Suprapubic skin (tissue), 4 donors: ENCODE data around the gene FLAD1. TPM values are rescaled to one million over a fixed set of nuclear protein-coding genes. Genes with fewer than 3 reads are reported as not detected.

Experiments used
- DNase-seq, 2 donors: peaks; one replicate each; pipeline ENCODE4 v3.0.0-alpha.2; 2019; ENCODE audit warnings: low spot score in 2 of 2
- H3K27ac ChIP-seq: fragments of 200-600 bp; sonication (generic); one replicate; pipeline ENCODE4 v1.5.1; 2019
- H3K27me3 ChIP-seq: fragments of 200-600 bp; sonication (generic); one replicate; pipeline ENCODE4 v1.5.1; 2019
- H3K36me3 ChIP-seq: fragments of 200-600 bp; sonication (generic); one replicate; pipeline ENCODE4 v1.5.1; 2019
- H3K4me1 ChIP-seq: fragments of 200-600 bp; sonication (generic); one replicate; pipeline ENCODE4 v1.5.1; 2019
- H3K4me3 ChIP-seq: fragments of 200-600 bp; sonication (generic); one replicate; pipeline ENCODE4 v1.5.1; 2019; ENCODE audit warnings: mild to moderate bottlenecking
- H3K9me3 ChIP-seq: fragments of 200-600 bp; sonication (generic); one replicate; pipeline ENCODE4 v1.5.1; 2019
- EP300 ChIP-seq: sonication (generic); formaldehyde crosslinking; IDR thresholded peaks from one replicate; pipeline ENCODE4 v1.6.1; 2017; ENCODE audit warnings: antibody characterized with exemption
- POLR2A ChIP-seq, 2 donors: fragments of 450-650 bp; IDR thresholded peaks; one replicate each; pipeline ENCODE4 v1.6.1; 2017; ENCODE audit warnings: antibody characterized with exemption in 2 of 2, mild to moderate bottlenecking in 2 of 2, moderate library complexity in 2 of 2
- POLR2AphosphoS5 ChIP-seq, 3 donors: sonication (generic); formaldehyde crosslinking; IDR thresholded peaks; one replicate each; pipeline ENCODE4 v1.6.1; 2017; ENCODE audit warnings: antibody characterized with exemption in 3 of 3
- WGBS: methylation state at CpG from one replicate; pipeline ENCODE4 v1.1.5; 2018; 5-methylcytosine and 5-hydroxymethylcytosine counted together
- total RNA-seq, 4 donors: library from RNA; depleted of rRNA; stranded (reverse); fragments of >200 nt; gene quantifications; one replicate each; pipeline ENCODE4 v1.1.0, GENCODE V29; 2016
- TF ChIP-seq, protein P1 (sequence below), 2 donors: fragments of 200-600 bp in 1 of 2; fragments of 450-650 bp in 1 of 2; sonication (generic) in 1 of 2; IDR thresholded peaks; one replicate each; pipeline ENCODE4 v1.5.1; 2016 to 2019; ENCODE audit warnings: antibody characterized with exemption in 2 of 2, mild to moderate bottlenecking in 1 of 2, moderate library complexity in 1 of 2

FLAD1 gene
- total RNA-seq, 4 donors from 2014 or later: 42.0 to 59.7 (median 52.3) TPM

GRCh38 chr1:155026154-155026553, 43.0 kb downstream of the FLAD1 start:
- Histone ChIP-seq H3K4me3 (no peak overlapping the region), H3K27ac (no peak overlapping the region), H3K4me1 (peaks cover 13% of the 10 kb centered on the region), H3K27me3 (no peaks in the 10 kb centered on the region), H3K36me3 (no peaks in the 10 kb centered on the region), H3K9me3 (no peaks in the 10 kb centered on the region)
- TF ChIP-seq POLR2AphosphoS5 (IDR thresholded peaks at IDR 0.05): no peak
- no peak for TF ChIP-seq EP300
- TF ChIP-seq, protein P1, sequence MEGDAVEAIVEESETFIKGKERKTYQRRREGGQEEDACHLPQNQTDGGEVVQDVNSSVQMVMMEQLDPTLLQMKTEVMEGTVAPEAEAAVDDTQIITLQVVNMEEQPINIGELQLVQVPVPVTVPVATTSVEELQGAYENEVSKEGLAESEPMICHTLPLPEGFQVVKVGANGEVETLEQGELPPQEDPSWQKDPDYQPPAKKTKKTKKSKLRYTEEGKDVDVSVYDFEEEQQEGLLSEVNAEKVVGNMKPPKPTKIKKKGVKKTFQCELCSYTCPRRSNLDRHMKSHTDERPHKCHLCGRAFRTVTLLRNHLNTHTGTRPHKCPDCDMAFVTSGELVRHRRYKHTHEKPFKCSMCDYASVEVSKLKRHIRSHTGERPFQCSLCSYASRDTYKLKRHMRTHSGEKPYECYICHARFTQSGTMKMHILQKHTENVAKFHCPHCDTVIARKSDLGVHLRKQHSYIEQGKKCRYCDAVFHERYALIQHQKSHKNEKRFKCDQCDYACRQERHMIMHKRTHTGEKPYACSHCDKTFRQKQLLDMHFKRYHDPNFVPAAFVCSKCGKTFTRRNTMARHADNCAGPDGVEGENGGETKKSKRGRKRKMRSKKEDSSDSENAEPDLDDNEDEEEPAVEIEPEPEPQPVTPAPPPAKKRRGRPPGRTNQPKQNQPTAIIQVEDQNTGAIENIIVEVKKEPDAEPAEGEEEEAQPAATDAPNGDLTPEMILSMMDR (IDR thresholded peaks at IDR 0.05): no peak
- TF ChIP-seq POLR2A (IDR thresholded peaks at IDR 0.05): no peak
- 50% methylated on average over 3 of the region's 9 CpGs for WGBS
- DNase-seq: no peak

GRCh38 chr1:155026588-155026987, 43.4 kb downstream of the FLAD1 start:
- Histone ChIP-seq H3K27me3 (no peaks in the 10 kb centered on the region), H3K9me3 (no peaks in the 10 kb centered on the region), H3K4me1 (peaks cover 13% of the 10 kb centered on the region), H3K36me3 (no peaks in the 10 kb centered on the region), H3K27ac (no peak overlapping the region), H3K4me3 (no peak overlapping the region)
- DNase-seq: no peak
- no peak for TF ChIP-seq POLR2AphosphoS5 (IDR thresholded peaks at IDR 0.05)
- no peak for TF ChIP-seq POLR2A (IDR thresholded peaks at IDR 0.05)
- TF ChIP-seq, protein P1 (IDR thresholded peaks at IDR 0.05): no peak
- TF ChIP-seq EP300: no peak
- WGBS: 67% methylated on average over 2 of the region's 6 CpGs

- H3K4me1 ChIP-seq: peaks cover 4% of the 10 kb centered on the region
- WGBS: 81% methylated on average over 6 of the region's 16 CpGs
- no peaks in the 10 kb centered on the region for H3K9me3 ChIP-seq
- no peak for DNase-seq
- TF ChIP-seq POLR2A (IDR thresholded peaks at IDR 0.05) (no peak), EP300 (no peak)
- H3K27ac ChIP-seq: no peak overlapping the region
- H3K27me3 ChIP-seq: no peaks in the 10 kb centered on the region
- no peak overlapping the region for H3K4me3 ChIP-seq
- no peaks in the 10 kb centered on the region for H3K36me3 ChIP-seq
Measured at GRCh38 chr1:155029513-155030242, 46.5 kb downstream of the FLAD1 start.

DNA sequence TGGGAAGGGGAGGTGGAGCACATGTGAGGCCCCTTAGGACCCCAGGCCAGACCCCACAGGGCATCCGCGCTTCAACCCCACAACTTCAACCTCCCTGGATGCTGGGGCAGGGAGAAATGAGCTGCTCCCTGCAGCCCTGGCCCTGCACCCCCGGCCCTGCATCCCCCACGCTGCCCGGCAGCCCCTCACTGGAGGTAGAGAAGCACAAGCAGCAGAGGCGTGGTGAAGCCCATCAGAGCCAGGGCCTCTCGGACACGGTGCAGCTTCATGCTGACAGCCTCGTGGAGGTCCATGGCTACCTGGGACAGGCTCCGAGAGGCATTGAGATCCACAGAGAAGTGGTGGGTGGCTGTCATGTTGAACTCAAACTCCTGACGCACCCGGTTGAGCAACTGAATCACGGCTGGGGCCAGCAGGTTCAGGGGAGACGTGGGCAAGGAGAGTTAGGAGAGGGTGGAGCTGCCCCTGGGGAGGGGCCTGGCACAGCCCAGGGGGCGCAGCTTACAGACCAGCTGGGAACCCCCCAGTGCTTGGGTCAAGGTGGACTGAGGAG, 47.2 kb downstream of the FLAD1 start:
- Histone ChIP-seq H3K36me3 (no peaks in the 10 kb centered on the region), H3K4me1 (peaks cover 4% of the 10 kb centered on the region), H3K27ac (no peak overlapping the region), H3K9me3 (no peaks in the 10 kb centered on the region), H3K27me3 (no peaks in the 10 kb centered on the region), H3K4me3 (no peak overlapping the region)
- WGBS: no CpG with 5 or more reads among the region's 15 CpGs
- no peak for TF ChIP-seq EP300
- no peak for TF ChIP-seq POLR2A (IDR thresholded peaks at IDR 0.05)
- TF ChIP-seq, protein P1 (IDR thresholded peaks at IDR 0.05): no peak
- no peak for DNase-seq

- DNase-seq: no peak
- WGBS: 85% methylated on average over 11 of the region's 11 CpGs
- TF ChIP-seq, protein P1 (IDR thresholded peaks at IDR 0.05): no peak
- no peak for TF ChIP-seq POLR2A (IDR thresholded peaks at IDR 0.05)
- TF ChIP-seq EP300: no peak
- no peak for TF ChIP-seq POLR2AphosphoS5 (IDR thresholded peaks at IDR 0.05)
- Histone ChIP-seq H3K27ac (no peak overlapping the region), H3K36me3 (no peaks in the 10 kb centered on the region), H3K4me1 (peaks cover 4% of the 10 kb centered on the region), H3K27me3 (no peaks in the 10 kb centered on the region), H3K9me3 (no peaks in the 10 kb centered on the region), H3K4me3 (no peak overlapping the region)
Measured at GRCh38 chr1:155030899-155031298, 47.8 kb downstream of the FLAD1 start.
